Panc1 (cell line): Measurements from ENCODE around the gene SAMD11.

Source experiments
- TF ChIP-seq, protein P1 (sequence below): fragments of 450-650 bp; IDR thresholded peaks from 2 replicates; pipeline ENCODE4 v1.5.1; 2017; ENCODE audit warnings: mild to moderate bottlenecking
- TF ChIP-seq, protein P2 (sequence below), 2 experiments: IDR thresholded peaks; 2 replicates each; pipeline ENCODE4 v1.6.1; 2011 to 2012; ENCODE audit warnings: low read depth in 2 of 2, control low read depth in 1 of 2, low read length in 1 of 2, mild to moderate bottlenecking in 1 of 2, moderate library complexity in 1 of 2; ENCODE audit not compliant: insufficient read depth in 1 of 2

DNA sequence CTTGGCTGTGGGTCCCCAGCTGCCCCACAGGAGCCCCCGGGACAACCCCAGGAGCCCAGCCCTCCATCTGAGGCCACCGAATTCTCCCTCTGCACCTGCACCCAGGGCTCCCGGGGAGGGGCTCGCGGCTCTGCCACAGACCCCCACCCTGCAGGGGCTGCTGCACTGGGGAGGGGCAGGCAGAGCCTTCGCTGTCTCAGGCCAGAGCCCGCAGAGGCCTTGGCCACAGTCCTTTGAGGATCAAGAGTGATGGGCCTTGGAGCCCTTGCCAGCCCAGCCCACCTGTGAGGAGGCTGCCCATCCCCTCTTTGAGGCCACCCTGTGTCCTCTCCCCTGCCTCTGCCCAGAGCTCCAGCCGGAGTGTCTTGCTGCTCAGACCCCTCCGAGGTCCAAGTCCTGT is 51.6 kb downstream of the SAMD11 start:
- TF ChIP-seq, protein P1, sequence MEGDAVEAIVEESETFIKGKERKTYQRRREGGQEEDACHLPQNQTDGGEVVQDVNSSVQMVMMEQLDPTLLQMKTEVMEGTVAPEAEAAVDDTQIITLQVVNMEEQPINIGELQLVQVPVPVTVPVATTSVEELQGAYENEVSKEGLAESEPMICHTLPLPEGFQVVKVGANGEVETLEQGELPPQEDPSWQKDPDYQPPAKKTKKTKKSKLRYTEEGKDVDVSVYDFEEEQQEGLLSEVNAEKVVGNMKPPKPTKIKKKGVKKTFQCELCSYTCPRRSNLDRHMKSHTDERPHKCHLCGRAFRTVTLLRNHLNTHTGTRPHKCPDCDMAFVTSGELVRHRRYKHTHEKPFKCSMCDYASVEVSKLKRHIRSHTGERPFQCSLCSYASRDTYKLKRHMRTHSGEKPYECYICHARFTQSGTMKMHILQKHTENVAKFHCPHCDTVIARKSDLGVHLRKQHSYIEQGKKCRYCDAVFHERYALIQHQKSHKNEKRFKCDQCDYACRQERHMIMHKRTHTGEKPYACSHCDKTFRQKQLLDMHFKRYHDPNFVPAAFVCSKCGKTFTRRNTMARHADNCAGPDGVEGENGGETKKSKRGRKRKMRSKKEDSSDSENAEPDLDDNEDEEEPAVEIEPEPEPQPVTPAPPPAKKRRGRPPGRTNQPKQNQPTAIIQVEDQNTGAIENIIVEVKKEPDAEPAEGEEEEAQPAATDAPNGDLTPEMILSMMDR = no peak
- TF ChIP-seq, protein P2, sequence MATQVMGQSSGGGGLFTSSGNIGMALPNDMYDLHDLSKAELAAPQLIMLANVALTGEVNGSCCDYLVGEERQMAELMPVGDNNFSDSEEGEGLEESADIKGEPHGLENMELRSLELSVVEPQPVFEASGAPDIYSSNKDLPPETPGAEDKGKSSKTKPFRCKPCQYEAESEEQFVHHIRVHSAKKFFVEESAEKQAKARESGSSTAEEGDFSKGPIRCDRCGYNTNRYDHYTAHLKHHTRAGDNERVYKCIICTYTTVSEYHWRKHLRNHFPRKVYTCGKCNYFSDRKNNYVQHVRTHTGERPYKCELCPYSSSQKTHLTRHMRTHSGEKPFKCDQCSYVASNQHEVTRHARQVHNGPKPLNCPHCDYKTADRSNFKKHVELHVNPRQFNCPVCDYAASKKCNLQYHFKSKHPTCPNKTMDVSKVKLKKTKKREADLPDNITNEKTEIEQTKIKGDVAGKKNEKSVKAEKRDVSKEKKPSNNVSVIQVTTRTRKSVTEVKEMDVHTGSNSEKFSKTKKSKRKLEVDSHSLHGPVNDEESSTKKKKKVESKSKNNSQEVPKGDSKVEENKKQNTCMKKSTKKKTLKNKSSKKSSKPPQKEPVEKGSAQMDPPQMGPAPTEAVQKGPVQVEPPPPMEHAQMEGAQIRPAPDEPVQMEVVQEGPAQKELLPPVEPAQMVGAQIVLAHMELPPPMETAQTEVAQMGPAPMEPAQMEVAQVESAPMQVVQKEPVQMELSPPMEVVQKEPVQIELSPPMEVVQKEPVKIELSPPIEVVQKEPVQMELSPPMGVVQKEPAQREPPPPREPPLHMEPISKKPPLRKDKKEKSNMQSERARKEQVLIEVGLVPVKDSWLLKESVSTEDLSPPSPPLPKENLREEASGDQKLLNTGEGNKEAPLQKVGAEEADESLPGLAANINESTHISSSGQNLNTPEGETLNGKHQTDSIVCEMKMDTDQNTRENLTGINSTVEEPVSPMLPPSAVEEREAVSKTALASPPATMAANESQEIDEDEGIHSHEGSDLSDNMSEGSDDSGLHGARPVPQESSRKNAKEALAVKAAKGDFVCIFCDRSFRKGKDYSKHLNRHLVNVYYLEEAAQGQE (IDR thresholded peaks at IDR 0.05; ENCODE audit: insufficient read depth in 1 of 2, low read depth in 2 of 2, low read length in 1 of 2) = no peak
